Measurements from ENCODE around the gene APOB.

The APOB gene

DNA sequence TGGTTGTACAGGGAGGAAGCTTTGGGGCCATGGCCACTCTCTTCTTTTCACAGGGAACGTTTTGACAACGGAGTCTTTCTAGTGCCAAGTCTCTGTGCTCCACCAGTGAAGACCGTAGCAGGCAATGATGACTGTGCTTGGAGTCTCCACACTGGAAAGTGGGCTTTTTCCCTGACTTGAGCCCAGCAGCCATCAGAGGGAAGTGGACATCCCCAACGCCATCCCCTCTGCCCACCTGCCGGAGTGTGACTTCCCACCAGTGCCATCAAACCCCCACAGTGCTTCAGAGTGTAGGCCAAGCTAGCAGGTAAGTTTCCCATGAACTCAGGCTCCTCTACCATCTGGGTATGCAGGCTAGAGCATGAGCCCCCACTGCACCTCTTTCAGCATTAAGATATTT is 78.7 kb downstream of the APOB start:
- no peak overlapping the region for H3K4me2 ChIP-seq (ENCODE audit: low read length)
- no peaks in the 10 kb centered on the region for H3F3A ChIP-seq (ENCODE audit: control insufficient read depth, insufficient read depth)

GRCh38 chr2:20963867-20964266 is 80.0 kb downstream of the APOB start:
- H4K20me1 ChIP-seq (ENCODE audit: control insufficient read depth, insufficient read depth, low read depth, low read length): no peaks in the 10 kb centered on the region

More for the DNA sequence above, 78.7 kb downstream of the APOB start:
- no peaks in the 10 kb centered on the region for H3K4me1 ChIP-seq (ENCODE audit: control insufficient read depth, low read length)
- TF ChIP-seq, protein P1, sequence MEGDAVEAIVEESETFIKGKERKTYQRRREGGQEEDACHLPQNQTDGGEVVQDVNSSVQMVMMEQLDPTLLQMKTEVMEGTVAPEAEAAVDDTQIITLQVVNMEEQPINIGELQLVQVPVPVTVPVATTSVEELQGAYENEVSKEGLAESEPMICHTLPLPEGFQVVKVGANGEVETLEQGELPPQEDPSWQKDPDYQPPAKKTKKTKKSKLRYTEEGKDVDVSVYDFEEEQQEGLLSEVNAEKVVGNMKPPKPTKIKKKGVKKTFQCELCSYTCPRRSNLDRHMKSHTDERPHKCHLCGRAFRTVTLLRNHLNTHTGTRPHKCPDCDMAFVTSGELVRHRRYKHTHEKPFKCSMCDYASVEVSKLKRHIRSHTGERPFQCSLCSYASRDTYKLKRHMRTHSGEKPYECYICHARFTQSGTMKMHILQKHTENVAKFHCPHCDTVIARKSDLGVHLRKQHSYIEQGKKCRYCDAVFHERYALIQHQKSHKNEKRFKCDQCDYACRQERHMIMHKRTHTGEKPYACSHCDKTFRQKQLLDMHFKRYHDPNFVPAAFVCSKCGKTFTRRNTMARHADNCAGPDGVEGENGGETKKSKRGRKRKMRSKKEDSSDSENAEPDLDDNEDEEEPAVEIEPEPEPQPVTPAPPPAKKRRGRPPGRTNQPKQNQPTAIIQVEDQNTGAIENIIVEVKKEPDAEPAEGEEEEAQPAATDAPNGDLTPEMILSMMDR (IDR thresholded peaks at IDR 0.05; ENCODE audit: low read depth, low read length, poor library complexity, severe bottlenecking): no peak
- no peak for TF ChIP-seq EZH2phosphoT487 (IDR thresholded peaks at IDR 0.05; ENCODE audit: borderline replicate concordance, low read length)
- no peaks in the 10 kb centered on the region for H4K20me1 ChIP-seq (ENCODE audit: control insufficient read depth, insufficient read depth, low read depth, low read length)
- no peaks in the 10 kb centered on the region for H3K9me2 ChIP-seq (replicated peaks; ENCODE audit: control insufficient read depth, low read length)
- H3K79me2 ChIP-seq (ENCODE audit: control insufficient read depth, low read length): no peaks in the 10 kb centered on the region
- no peak overlapping the region for H3K27ac ChIP-seq (ENCODE audit: low read depth, low read length)
- no peaks in the 10 kb centered on the region for H3K36me3 ChIP-seq (ENCODE audit: control insufficient read depth, low read length)
- peaks cover 13% of the 10 kb centered on the region for H3K27me3 ChIP-seq (ENCODE audit: control insufficient read depth, low read length)
- H3K4me3 ChIP-seq (ENCODE audit: low read length): no peak overlapping the region
- H3K9me3 ChIP-seq (ENCODE audit: control insufficient read depth, insufficient read depth, low read length): no peaks in the 10 kb centered on the region

DNA sequence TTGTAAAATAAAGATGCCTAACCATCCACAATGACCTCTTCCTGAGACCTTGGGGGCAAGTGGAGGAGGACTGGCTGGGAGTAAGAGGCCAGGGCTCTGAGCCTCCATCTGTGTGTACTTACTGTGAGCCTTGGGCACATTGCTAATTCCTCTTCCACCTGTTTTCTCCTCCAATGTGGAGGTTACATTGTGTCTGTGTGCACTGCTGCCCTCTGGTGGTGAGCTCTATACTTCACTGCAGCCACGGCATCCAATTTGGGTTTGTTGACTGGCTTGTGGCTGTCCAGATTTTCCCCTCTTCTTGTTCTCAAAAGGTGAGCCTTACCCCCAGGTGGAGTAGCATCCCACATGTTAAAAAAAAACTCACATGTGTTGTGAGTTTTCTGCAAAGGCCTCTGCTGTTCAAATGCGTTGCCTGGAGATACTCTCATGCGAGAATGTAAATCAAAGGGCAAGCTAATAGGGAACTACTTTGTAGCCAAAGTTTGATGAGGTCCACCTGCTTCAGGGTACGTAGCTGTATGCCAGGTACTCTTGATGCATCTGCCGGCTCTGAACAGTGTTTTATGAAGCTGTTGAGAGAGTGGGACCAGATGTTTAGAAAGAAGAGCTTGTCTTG is 80.8 kb downstream of the APOB start:
- H3K4me3 ChIP-seq (ENCODE audit: low read length): no peak overlapping the region
- no peak overlapping the region for H3K4me2 ChIP-seq (ENCODE audit: low read length)
- H4K20me1 ChIP-seq (ENCODE audit: control insufficient read depth, insufficient read depth, low read depth, low read length): no peaks in the 10 kb centered on the region
- H3K27ac ChIP-seq (ENCODE audit: low read depth, low read length): no peak overlapping the region
- H3K79me2 ChIP-seq (ENCODE audit: control insufficient read depth, low read length): no peaks in the 10 kb centered on the region
- no peaks in the 10 kb centered on the region for H3F3A ChIP-seq (ENCODE audit: control insufficient read depth, insufficient read depth)
- no peaks in the 10 kb centered on the region for H3K9me3 ChIP-seq (ENCODE audit: control insufficient read depth, insufficient read depth, low read length)
- no peaks in the 10 kb centered on the region for H3K36me3 ChIP-seq (ENCODE audit: control insufficient read depth, low read length)
- peaks cover 13% of the 10 kb centered on the region for H3K27me3 ChIP-seq (ENCODE audit: control insufficient read depth, low read length)
- H3K4me1 ChIP-seq (ENCODE audit: control insufficient read depth, low read length): no peaks in the 10 kb centered on the region
- TF ChIP-seq EZH2phosphoT487 (IDR thresholded peaks at IDR 0.05; ENCODE audit: borderline replicate concordance, low read length): no peak
- TF ChIP-seq, protein P1 (IDR thresholded peaks at IDR 0.05; ENCODE audit: low read depth, low read length, poor library complexity, severe bottlenecking): peak; percentile 94
- H3K9me2 ChIP-seq (replicated peaks; ENCODE audit: control insufficient read depth, low read length): no peaks in the 10 kb centered on the region

More at GRCh38 chr2:20963867-20964266, 80.0 kb downstream of the APOB start:
- Histone ChIP-seq H3K4me3 (ENCODE audit: low read length) (no peak overlapping the region), H3K36me3 (ENCODE audit: control insufficient read depth, low read length) (no peaks in the 10 kb centered on the region), H3K79me2 (ENCODE audit: control insufficient read depth, low read length) (no peaks in the 10 kb centered on the region), H3K4me1 (ENCODE audit: control insufficient read depth, low read length) (no peaks in the 10 kb centered on the region), H3K27me3 (ENCODE audit: control insufficient read depth, low read length) (peaks cover 13% of the 10 kb centered on the region), H3K9me3 (ENCODE audit: control insufficient read depth, insufficient read depth, low read length) (no peaks in the 10 kb centered on the region), H3K9me2 (replicated peaks; ENCODE audit: control insufficient read depth, low read length) (no peaks in the 10 kb centered on the region), H3K27ac (ENCODE audit: low read depth, low read length) (no peak overlapping the region), H3F3A (ENCODE audit: control insufficient read depth, insufficient read depth) (no peaks in the 10 kb centered on the region), H3K4me2 (ENCODE audit: low read length) (no peak overlapping the region)
- TF ChIP-seq EZH2phosphoT487 (IDR thresholded peaks at IDR 0.05; ENCODE audit: borderline replicate concordance, low read length): no peak
- TF ChIP-seq, protein P1 (IDR thresholded peaks at IDR 0.05; ENCODE audit: low read depth, low read length, poor library complexity, severe bottlenecking): no peak

All from DOHH2 (cell line).